GM23338 (cell line): ENCODE measurements around the gene PRDM2. TPM values are rescaled to one million over a fixed set of nuclear protein-coding genes. Genes with fewer than 3 reads are reported as not detected.

Source experiments
- ATAC-seq: fragments of 200-7000 bp; cut with Tn5 transposase; 3 replicates; pipeline ENCODE4 v1.9.1; 2020
- DNase-seq: peaks from one replicate; pipeline ENCODE4 v3.0.0-alpha.2; 2015; ENCODE audit warnings: low spot score
- H2AFZ ChIP-seq: fragments of 200-600 bp; sonication (generic); 2 replicates; pipeline ENCODE4 v1.8.0; 2016; ENCODE audit warnings: antibody characterized with exemption, mild to moderate bottlenecking, moderate library complexity
- H3F3A ChIP-seq: fragments of 200-600 bp; sonication (generic); replicated peaks from 2 replicates; pipeline ENCODE4 v1.8.0; 2017; ENCODE audit warnings: antibody characterized with exemption, mixed run types, low read depth
- H3K27ac ChIP-seq: fragments of 200-600 bp; sonication (generic); 2 replicates; pipeline ENCODE4 v1.6.1; 2016; ENCODE audit warnings: low read depth
- H3K27me3 ChIP-seq: fragments of 200-600 bp; sonication (generic); 2 replicates; pipeline ENCODE4 v1.8.0; 2016; ENCODE audit warnings: mild to moderate bottlenecking, mixed run types, moderate library complexity; ENCODE audit not compliant: insufficient read depth
- H3K36me3 ChIP-seq: fragments of 200-600 bp; sonication (generic); 2 replicates; pipeline ENCODE4 v1.8.0; 2016; ENCODE audit warnings: mild to moderate bottlenecking; ENCODE audit not compliant: insufficient read depth
- H3K4me1 ChIP-seq: fragments of 200-600 bp; sonication (generic); 2 replicates; pipeline ENCODE4 v1.8.0; 2016; ENCODE audit warnings: mild to moderate bottlenecking, moderate library complexity; ENCODE audit not compliant: insufficient read depth
- H3K4me2 ChIP-seq: fragments of 200-600 bp; sonication (generic); 2 replicates; pipeline ENCODE4 v1.7.1; 2017; ENCODE audit warnings: mixed run types
- H3K4me3 ChIP-seq: fragments of 200-600 bp; sonication (generic); 2 replicates; pipeline ENCODE4 v1.6.1; 2016; ENCODE audit warnings: mixed run types
- H3K79me2 ChIP-seq: fragments of 200-600 bp; sonication (generic); replicated peaks from 2 replicates; pipeline ENCODE4 v1.8.0; 2017; ENCODE audit warnings: mild to moderate bottlenecking; ENCODE audit not compliant: insufficient read depth
- H3K9me2 ChIP-seq: fragments of 200-600 bp; sonication (generic); 2 replicates; pipeline ENCODE4 v1.8.0; 2017; ENCODE audit not compliant: insufficient read depth
- H4K20me1 ChIP-seq: fragments of 200-600 bp; sonication (generic); replicated peaks from 2 replicates; pipeline ENCODE4 v1.8.0; 2017; ENCODE audit warnings: mild to moderate bottlenecking; ENCODE audit not compliant: insufficient read depth
- H3K27ac Mint-ChIP-seq: 2 replicates; pipeline ENCODE4 v1.8.0; 2020; ENCODE audit warnings: inconsistent platforms, mild to moderate bottlenecking, moderate library complexity, mixed read lengths
- H3K27me3 Mint-ChIP-seq: 3 replicates; pipeline ENCODE4 v1.8.0; 2022; ENCODE audit warnings: low read depth, mild to moderate bottlenecking, moderate library complexity, mixed read lengths, inconsistent platforms; ENCODE audit not compliant: insufficient read depth, poor library complexity
- H3K36me3 Mint-ChIP-seq: 3 replicates; pipeline ENCODE4 v1.8.0; 2021; ENCODE audit warnings: low read depth, mild to moderate bottlenecking, inconsistent platforms, moderate library complexity, mixed read lengths
- H3K4me1 Mint-ChIP-seq: 3 replicates; pipeline ENCODE4 v1.8.0; 2020; ENCODE audit warnings: mild to moderate bottlenecking, inconsistent platforms, mixed read lengths
- H3K4me3 Mint-ChIP-seq: 3 replicates; pipeline ENCODE4 v1.8.0; 2021; ENCODE audit warnings: moderate library complexity, mild to moderate bottlenecking, inconsistent platforms, mixed read lengths
- H3K9me3 Mint-ChIP-seq: 3 replicates; pipeline ENCODE4 v1.8.0; 2020; ENCODE audit warnings: moderate library complexity, mild to moderate bottlenecking, inconsistent platforms, mixed read lengths
- CREB1 ChIP-seq: fragments of 250-450 bp; sonication (Bioruptor Pico); IDR thresholded peaks from 2 replicates; pipeline ENCODE4 v1.5.0; 2020; ENCODE audit warnings: low read depth, mild to moderate bottlenecking, moderate library complexity
- ETS1 ChIP-seq: IDR thresholded peaks from 2 replicates; pipeline ENCODE4 v1.6.1; 2016; ENCODE audit warnings: antibody characterized with exemption
- EZH2 ChIP-seq: fragments of 200-600 bp; sonication (generic); IDR thresholded peaks from one replicate; pipeline ENCODE4 v1.8.0; 2017; ENCODE audit warnings: antibody characterized with exemption, mild to moderate bottlenecking, low read depth; ENCODE audit not compliant: unreplicated experiment
- EZH2phosphoT487 ChIP-seq: fragments of 200-600 bp; sonication (generic); IDR thresholded peaks from one replicate; pipeline ENCODE4 v1.8.1; 2018; ENCODE audit warnings: antibody characterized with exemption; ENCODE audit not compliant: unreplicated experiment
- JUNB ChIP-seq: IDR thresholded peaks from one replicate; pipeline ENCODE4 v1.6.1; 2016; ENCODE audit warnings: antibody characterized with exemption; ENCODE audit not compliant: unreplicated experiment
- NANOG ChIP-seq: IDR thresholded peaks from 2 replicates; pipeline ENCODE4 v1.6.1; 2016; ENCODE audit warnings: antibody characterized with exemption, borderline replicate concordance
- POLR2AphosphoS5 ChIP-seq: IDR thresholded peaks from 2 replicates; pipeline ENCODE4 v1.6.1; 2016; ENCODE audit warnings: antibody characterized with exemption, low read depth
- STAT1 ChIP-seq: IDR thresholded peaks from one replicate; pipeline ENCODE4 v1.6.1; 2016; ENCODE audit warnings: antibody characterized with exemption; ENCODE audit not compliant: unreplicated experiment
- ZNF114 ChIP-seq: fragments of 250-450 bp; sonication (Bioruptor Pico); IDR thresholded peaks from 2 replicates; pipeline ENCODE4 v1.5.0; 2020; ENCODE audit warnings: mild to moderate bottlenecking, moderate library complexity
- ZNF331 ChIP-seq: fragments of 250-450 bp; sonication (Bioruptor Pico); IDR thresholded peaks from 2 replicates; pipeline ENCODE4 v1.5.0; 2020; ENCODE audit warnings: low read depth, mild to moderate bottlenecking, moderate library complexity
- ZNF462 ChIP-seq: fragments of 250-450 bp; sonication (Bioruptor Pico); IDR thresholded peaks from 2 replicates; pipeline ENCODE4 v1.5.0; 2020; ENCODE audit warnings: mild to moderate bottlenecking, moderate library complexity
- polyA plus RNA-seq: library from polyadenylated mRNA; unstranded; fragments of >200 nt; fragmentation: Nextera tagmentation; extraction: Ambion mirVana; gene quantifications from 2 replicates; pipeline ENCODE4 v1.2.1, GENCODE V29; 2016
- total RNA-seq: library from RNA; depleted of rRNA; stranded (reverse); fragments of >200 nt; shearing (Covaris generic); gene quantifications from 2 replicates; pipeline ENCODE4 v1.2.3, GENCODE V29; 2014
- TF ChIP-seq, protein P1 (sequence below), 2 experiments: fragments of 200-600 bp in 1 of 2; sonication (generic) in 1 of 2; conservative IDR thresholded peaks; 2 replicates each; pipeline versions ENCODE4 v1.5.1 to v1.6.1; 2016 to 2017; ENCODE audit warnings: antibody characterized with exemption in 2 of 2, low read depth in 2 of 2, mild to moderate bottlenecking in 2 of 2, moderate library complexity in 1 of 2

PRDM2 gene
- total and polyA plus RNA-seq, 2 experiments from 2014 or later, result 11.6 to 28.3 TPM

DNA sequence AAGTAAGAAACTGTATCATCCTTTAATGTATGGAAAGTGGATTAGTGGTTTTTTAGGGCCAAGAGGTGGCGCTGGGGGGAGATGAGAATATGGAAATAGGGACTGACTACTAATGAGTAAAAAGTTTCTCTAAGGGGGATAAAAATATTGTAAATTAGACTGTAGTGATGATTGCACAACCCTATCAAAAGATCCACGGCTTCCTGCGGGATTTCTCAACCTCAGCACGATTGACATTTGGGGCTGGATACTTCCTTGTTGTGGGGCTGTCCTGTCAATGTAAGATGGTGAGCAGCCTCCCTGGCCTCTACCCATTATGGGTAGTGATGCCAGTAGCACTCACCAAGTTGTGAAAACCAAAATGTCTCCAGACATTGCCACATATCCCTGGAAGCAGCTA, 36.0 kb upstream of the PRDM2 start:
- TF ChIP-seq, protein P1, sequence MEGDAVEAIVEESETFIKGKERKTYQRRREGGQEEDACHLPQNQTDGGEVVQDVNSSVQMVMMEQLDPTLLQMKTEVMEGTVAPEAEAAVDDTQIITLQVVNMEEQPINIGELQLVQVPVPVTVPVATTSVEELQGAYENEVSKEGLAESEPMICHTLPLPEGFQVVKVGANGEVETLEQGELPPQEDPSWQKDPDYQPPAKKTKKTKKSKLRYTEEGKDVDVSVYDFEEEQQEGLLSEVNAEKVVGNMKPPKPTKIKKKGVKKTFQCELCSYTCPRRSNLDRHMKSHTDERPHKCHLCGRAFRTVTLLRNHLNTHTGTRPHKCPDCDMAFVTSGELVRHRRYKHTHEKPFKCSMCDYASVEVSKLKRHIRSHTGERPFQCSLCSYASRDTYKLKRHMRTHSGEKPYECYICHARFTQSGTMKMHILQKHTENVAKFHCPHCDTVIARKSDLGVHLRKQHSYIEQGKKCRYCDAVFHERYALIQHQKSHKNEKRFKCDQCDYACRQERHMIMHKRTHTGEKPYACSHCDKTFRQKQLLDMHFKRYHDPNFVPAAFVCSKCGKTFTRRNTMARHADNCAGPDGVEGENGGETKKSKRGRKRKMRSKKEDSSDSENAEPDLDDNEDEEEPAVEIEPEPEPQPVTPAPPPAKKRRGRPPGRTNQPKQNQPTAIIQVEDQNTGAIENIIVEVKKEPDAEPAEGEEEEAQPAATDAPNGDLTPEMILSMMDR (conservative IDR thresholded peaks at IDR 0.05; ENCODE audit: low read depth in 2 of 2), result 0 out of 4 replicates have a peak, but pooled peaks of 1 of the 2 experiments have one; percentile 9
- no peak for TF ChIP-seq ZNF331 (CRISPR knock-in tag)
- TF ChIP-seq ETS1, result no peak
- TF ChIP-seq POLR2AphosphoS5, result no peak
- no peak for TF ChIP-seq STAT1
- Histone ChIP-seq H4K20me1 (no peaks in the 10 kb centered on the region), H3K79me2 (no peaks in the 10 kb centered on the region), H3K27me3 (no peaks in the 10 kb centered on the region), H3K4me2 (no peak overlapping the region), H3K36me3 (no peaks in the 10 kb centered on the region), H3F3A (no peaks in the 10 kb centered on the region), H3K4me1 (0 out of 2 replicates have a peak, but pooled peaks cover 5% of the 10 kb centered on the region), H2AFZ (no peak overlapping the region), H3K27ac (no peak overlapping the region), H3K4me3 (no peak overlapping the region), H3K9me2 (no peaks in the 10 kb centered on the region)
- Mint-ChIP-seq H3K4me1 (peaks cover 5% of the 10 kb centered on the region; the same call in 2 of the 3 replicates), H3K9me3 (peaks cover 12% of the 10 kb centered on the region), H3K27ac (no peak overlapping the region), H3K27me3 (no peaks in the 10 kb centered on the region), H3K36me3 (peaks cover 7% of the 10 kb centered on the region), H3K4me3 (no peak overlapping the region)
- ATAC-seq, result no peak
- no peak for DNase-seq

DNA sequence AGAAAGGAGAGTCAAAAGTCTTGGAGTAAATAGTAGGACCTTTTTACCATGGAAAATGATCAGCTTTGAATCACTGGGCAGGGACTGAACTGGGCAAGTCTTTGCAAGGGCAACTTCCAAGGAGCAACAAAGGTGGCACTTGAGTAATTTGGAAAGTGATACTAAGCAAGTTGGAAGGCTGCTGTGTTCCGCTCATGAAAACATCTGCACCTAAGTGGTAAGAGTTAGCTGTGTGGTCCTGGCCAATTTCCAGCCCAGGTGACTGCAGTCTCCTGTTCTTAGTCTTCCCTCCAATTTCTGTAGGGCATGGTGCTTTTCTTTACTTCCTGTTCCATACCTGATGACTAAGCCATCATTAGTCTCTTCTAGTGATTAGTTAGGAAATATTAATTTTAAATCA, 35.5 kb upstream of the PRDM2 start:
- Histone ChIP-seq H3K79me2 (no peaks in the 10 kb centered on the region), H3K36me3 (no peaks in the 10 kb centered on the region), H3F3A (no peaks in the 10 kb centered on the region), H3K27me3 (no peaks in the 10 kb centered on the region), H2AFZ (no peak overlapping the region), H3K4me1 (0 out of 2 replicates have a peak, but pooled peaks cover 5% of the 10 kb centered on the region), H4K20me1 (no peaks in the 10 kb centered on the region), H3K27ac (no peak overlapping the region), H3K4me3 (no peak overlapping the region), H3K4me2 (no peak overlapping the region), H3K9me2 (no peaks in the 10 kb centered on the region)
- H3K4me1 Mint-ChIP-seq, result peaks cover 5% of the 10 kb centered on the region; the same call in 2 of the 3 replicates
- no peak overlapping the region for H3K4me3 Mint-ChIP-seq
- peaks cover 8% of the 10 kb centered on the region for H3K9me3 Mint-ChIP-seq
- no peak overlapping the region for H3K27ac Mint-ChIP-seq
- H3K36me3 Mint-ChIP-seq, result peaks cover 4% of the 10 kb centered on the region
- no peak for ATAC-seq
- no peaks in the 10 kb centered on the region for H3K27me3 Mint-ChIP-seq
- DNase-seq, result no peak
- TF ChIP-seq JUNB (no peak), EZH2 (no peak), ETS1 (no peak), CREB1 (CRISPR knock-in tag) (no peak), NANOG (no peak), STAT1 (no peak), EZH2phosphoT487 (no peak), ZNF331 (CRISPR knock-in tag) (no peak), ZNF462 (no peak), ZNF114 (CRISPR knock-in tag) (no peak)
